Right lobe of liver (tissue), 6 donors: ENCODE data around the gene RASGRF2. TPM values are rescaled to one million over a fixed set of nuclear protein-coding genes. Genes with fewer than 3 reads are reported as not detected.
"Not testable (repeated sequence)": the region's sequence is repeated elsewhere in the genome, so short reads cannot be mapped to it uniquely, and the experiment has no call there.

Source experiments
- ATAC-seq, 4 donors: fragments of 200-7000 bp; cut with Tn5 transposase; one replicate each; pipeline ENCODE4 v1.9.1; 2020; ENCODE audit warnings: mild to moderate bottlenecking in 4 of 4, moderate library complexity in 4 of 4
- DNase-seq, 3 donors: peaks; one replicate each; pipeline ENCODE4 v3.0.0-alpha.2; 2020
- H3K27ac ChIP-seq, 3 donors: fragments of 200-600 bp; one replicate each; pipeline ENCODE4 v1.8.0; 2022
- H3K27me3 ChIP-seq, 2 donors: fragments of 200-600 bp; one replicate each; pipeline ENCODE4 v1.8.0; 2022
- H3K36me3 ChIP-seq, 4 donors: fragments of 200-600 bp; sonication (generic) in 1 of 4; one replicate each; pipeline versions ENCODE4 v1.5.1 to v1.8.0; 2017 to 2022; ENCODE audit warnings: control low read depth in 1 of 4
- H3K4me1 ChIP-seq, 4 donors: fragments of 200-600 bp; sonication (generic) in 1 of 4; one replicate each; pipeline versions ENCODE4 v1.5.1 to v1.8.0; 2017 to 2022; ENCODE audit warnings: control low read depth in 1 of 4
- H3K4me3 ChIP-seq, 3 donors: fragments of 200-600 bp; one replicate each; pipeline ENCODE4 v1.8.0; 2022
- H3K9me3 ChIP-seq, 4 donors: fragments of 200-600 bp; sonication (generic) in 1 of 4; one replicate each; pipeline versions ENCODE4 v1.5.1 to v1.8.0; 2017 to 2022; ENCODE audit warnings: control low read depth in 1 of 4
- POLR2A ChIP-seq: fragments of 450-650 bp; IDR thresholded peaks from one replicate; pipeline ENCODE4 v1.6.1; 2017; ENCODE audit warnings: antibody characterized with exemption, mild to moderate bottlenecking
- WGBS: methylation state at CpG from one replicate; pipeline ENCODE4 v1.1.6; 2018; ENCODE audit warnings: low coverage, low lambda C conversion rate; ENCODE audit not compliant: insufficient coverage; ENCODE audit errors: missing lambda C conversion rate; 5-methylcytosine and 5-hydroxymethylcytosine counted together
- intact Hi-C, 2 donors: fragments of 100-400 bp; cut with DNase I; formaldehyde crosslinking; loops; one replicate each; pipeline versions ENCODE4 v1.11.2 to v1.14.1; 2022
- total RNA-seq, 6 experiments: library from RNA; depleted of rRNA in 2 of 6; stranded (reverse); fragments of >200 nt in 2 of 6; fragmentation: NEBNext Ultra II Directional in 3 of 6; extraction: Animal tissue kit (Norgen Biotek cat#: 25700) in 3 of 6; gene quantifications; one replicate each; pipeline versions ENCODE4 v1.1.0 to v1.2.4, GENCODE V29; 2016 to 2023
- TF ChIP-seq, protein P1 (sequence below), 4 donors: fragments of 200-600 bp in 3 of 4; fragments of 450-650 bp in 1 of 4; IDR thresholded peaks; one replicate each; pipeline versions ENCODE4 v1.5.1 to v1.8.0; 2016 to 2022; ENCODE audit warnings: antibody characterized with exemption in 4 of 4, mild to moderate bottlenecking in 2 of 4
- donor health status: DM: no; HTN: yes; CAD: no.
- donor health status: DM: no; HTN: no; CAD: no.
- donor health status: DM: no; HTN: no; CAD: no.
- donor health status: DM: no; HTN: yes; CAD: no.
- donor health status: DM: no; HTN: yes; CAD: no.

RASGRF2 gene
- total RNA-seq, 6 experiments from 2014 or later = 0.20 to 0.61 (median 0.36) TPM

DNA sequence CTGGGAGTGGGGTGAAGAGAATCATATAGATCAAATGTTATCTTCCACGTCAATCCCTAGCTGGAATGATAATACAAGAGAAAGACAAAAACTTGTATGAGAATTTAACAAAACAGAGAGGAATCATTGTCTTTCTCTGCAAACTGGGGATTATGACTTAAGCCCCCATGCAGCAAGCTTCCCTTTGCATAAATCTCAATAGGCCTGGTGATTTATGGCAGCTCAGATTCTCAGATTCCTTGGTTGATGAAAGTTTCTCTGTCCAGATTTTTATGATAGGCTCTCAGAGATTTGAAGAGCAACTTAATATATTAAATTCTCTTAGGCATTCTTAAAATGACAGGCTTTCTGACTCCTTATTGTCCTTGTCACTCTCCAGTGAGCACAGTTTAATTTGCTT, 56.0 kb downstream of the RASGRF2 start:
- ATAC-seq (no peak), DNase-seq (no peak)
- Histone ChIP-seq H3K27ac (no peak overlapping the region), H3K4me3 (no peak overlapping the region), H3K4me1 (no peaks in the 10 kb centered on the region), H3K9me3 (no peaks in the 10 kb centered on the region), H3K36me3 (no peaks in the 10 kb centered on the region), H3K27me3 (no peaks in the 10 kb centered on the region)
- 37% methylated on average over 1 of the region's 1 CpG for WGBS
- TF ChIP-seq, protein P1, sequence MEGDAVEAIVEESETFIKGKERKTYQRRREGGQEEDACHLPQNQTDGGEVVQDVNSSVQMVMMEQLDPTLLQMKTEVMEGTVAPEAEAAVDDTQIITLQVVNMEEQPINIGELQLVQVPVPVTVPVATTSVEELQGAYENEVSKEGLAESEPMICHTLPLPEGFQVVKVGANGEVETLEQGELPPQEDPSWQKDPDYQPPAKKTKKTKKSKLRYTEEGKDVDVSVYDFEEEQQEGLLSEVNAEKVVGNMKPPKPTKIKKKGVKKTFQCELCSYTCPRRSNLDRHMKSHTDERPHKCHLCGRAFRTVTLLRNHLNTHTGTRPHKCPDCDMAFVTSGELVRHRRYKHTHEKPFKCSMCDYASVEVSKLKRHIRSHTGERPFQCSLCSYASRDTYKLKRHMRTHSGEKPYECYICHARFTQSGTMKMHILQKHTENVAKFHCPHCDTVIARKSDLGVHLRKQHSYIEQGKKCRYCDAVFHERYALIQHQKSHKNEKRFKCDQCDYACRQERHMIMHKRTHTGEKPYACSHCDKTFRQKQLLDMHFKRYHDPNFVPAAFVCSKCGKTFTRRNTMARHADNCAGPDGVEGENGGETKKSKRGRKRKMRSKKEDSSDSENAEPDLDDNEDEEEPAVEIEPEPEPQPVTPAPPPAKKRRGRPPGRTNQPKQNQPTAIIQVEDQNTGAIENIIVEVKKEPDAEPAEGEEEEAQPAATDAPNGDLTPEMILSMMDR (IDR thresholded peaks at IDR 0.05) = no peak
- no peak for TF ChIP-seq POLR2A
- intact Hi-C loops = no loop called here

DNA sequence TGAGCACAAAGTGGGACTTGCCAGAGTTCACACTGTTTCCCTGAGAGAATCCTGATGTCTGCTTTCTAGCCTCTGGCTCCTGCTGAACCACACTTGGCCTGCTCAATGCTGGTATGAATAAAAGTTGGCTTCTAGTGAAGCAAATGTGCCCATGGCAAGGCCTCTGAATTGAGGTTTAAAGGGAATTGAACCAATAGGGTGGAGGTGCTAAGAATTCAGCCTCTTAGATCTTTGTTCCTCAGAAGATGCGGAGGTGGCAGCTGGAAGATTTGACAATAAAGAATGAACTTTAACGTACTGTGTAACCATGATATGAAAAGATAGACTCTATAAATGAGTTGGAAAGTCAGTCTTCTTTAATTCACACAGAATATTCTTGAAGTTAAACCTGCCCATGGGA, 57.2 kb downstream of the RASGRF2 start:
- Histone ChIP-seq H3K27ac (no peak overlapping the region), H3K9me3 (no peaks in the 10 kb centered on the region), H3K27me3 (no peaks in the 10 kb centered on the region), H3K4me3 (no peak overlapping the region), H3K4me1 (no peaks in the 10 kb centered on the region), H3K36me3 (no peaks in the 10 kb centered on the region)
- WGBS = 87% methylated on average over 2 of the region's 2 CpGs
- ATAC-seq = no peak
- TF ChIP-seq, protein P1 (IDR thresholded peaks at IDR 0.05) = no peak
- no peak for TF ChIP-seq POLR2A
- no peak for DNase-seq
- intact Hi-C loops = no loop called here

GRCh38 chr5:81018608-81019007, 58.4 kb downstream of the RASGRF2 start:
- H3K9me3 ChIP-seq, H3K27ac ChIP-seq, H3K36me3 ChIP-seq, H3K27me3 ChIP-seq, H3K4me1 ChIP-seq, DNase-seq, H3K4me3 ChIP-seq, intact Hi-C loops, ATAC-seq: not testable (repeated sequence)
- WGBS = 87% methylated on average over 3 of the region's 6 CpGs

DNA sequence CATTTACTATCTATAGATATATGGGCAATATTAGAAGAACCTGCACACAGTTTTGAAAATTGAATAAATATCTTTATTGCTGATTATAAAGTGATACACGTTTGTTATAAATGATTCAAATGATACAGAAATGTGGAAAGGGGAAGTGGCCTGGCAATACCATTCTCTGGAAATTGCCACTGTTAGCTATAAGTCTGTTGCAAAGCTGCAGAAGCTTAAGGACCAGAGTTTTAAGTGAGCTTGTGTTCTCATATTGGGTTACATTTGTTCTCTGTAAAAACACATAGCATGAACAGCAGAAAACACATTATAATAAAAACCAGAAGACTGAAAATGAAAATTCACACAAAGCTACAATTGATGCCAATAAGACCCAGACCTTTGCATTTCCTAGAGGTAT, 59.6 kb downstream of the RASGRF2 start:
- 19% methylated on average over 1 of the region's 1 CpG for WGBS
- no peaks in the 10 kb centered on the region for H3K4me1 ChIP-seq
- DNase-seq = no peak
- ATAC-seq = no peak
- no peak overlapping the region for H3K27ac ChIP-seq
- H3K27me3 ChIP-seq = no peaks in the 10 kb centered on the region
- H3K36me3 ChIP-seq = no peaks in the 10 kb centered on the region
- no peak overlapping the region for H3K4me3 ChIP-seq
- no peaks in the 10 kb centered on the region for H3K9me3 ChIP-seq
- intact Hi-C loops = no loop called here
- TF ChIP-seq, protein P1 (IDR thresholded peaks at IDR 0.05) = no peak
- TF ChIP-seq POLR2A = no peak

GRCh38 chr5:81020478-81021167, 60.5 kb downstream of the RASGRF2 start:
- H3K4me3 ChIP-seq = no peak overlapping the region
- DNase-seq (no peak), ATAC-seq (no peak)
- intact Hi-C loops = no loop called here
- H3K27me3 ChIP-seq = no peaks in the 10 kb centered on the region
- WGBS = 75% methylated on average over 6 of the region's 6 CpGs
- H3K27ac ChIP-seq = no peak overlapping the region
- TF ChIP-seq POLR2A = no peak
- TF ChIP-seq, protein P1 (IDR thresholded peaks at IDR 0.05) = no peak
- no peaks in the 10 kb centered on the region for H3K36me3 ChIP-seq
- no peaks in the 10 kb centered on the region for H3K4me1 ChIP-seq
- H3K9me3 ChIP-seq = no peaks in the 10 kb centered on the region
